Measurements from ENCODE around the gene DIO1. TPM values are rescaled to one million over a fixed set of nuclear protein-coding genes. Genes with fewer than 3 reads are reported as not detected.

Gene DIO1
- total RNA-seq, 1 experiment from 2014 or later, result 0.28 TPM

- no peaks in the 10 kb centered on the region for H3K27me3 ChIP-seq (ENCODE audit: control insufficient read depth, insufficient read depth, low read length)
- in situ Hi-C loops (cut with HindIII; ENCODE audit: low pct_unique_long_range_greater_than_20kb, low sequenced_read_pairs) (no loop called here), intact Hi-C loops (cut with micrococcal nuclease; ENCODE audit: unreplicated experiment) (no loop called here)
- no peaks in the 10 kb centered on the region for H3K36me3 ChIP-seq (ENCODE audit: control insufficient read depth, insufficient read depth, low read length)
- DNase-seq (ENCODE audit: low read depth, low spot score), result no peak
- no TSS peak for BruUV-seq (replicated peaks)
- POLR2A ChIA-PET, result no interaction called here
- H3K4me1 ChIP-seq (ENCODE audit: control insufficient read depth, insufficient read depth, low read length), result no peaks in the 10 kb centered on the region
- no peaks in the 10 kb centered on the region for H3K9me3 ChIP-seq (ENCODE audit: control insufficient read depth, insufficient read depth, low read depth, low read length)
- H3K4me3 ChIP-seq (ENCODE audit: low read depth in 2 of 2, low read length in 2 of 2), result no peak overlapping the region
- CTCF ChIA-PET, result no interaction called here
- ATAC-seq, result no peak
- H3K27ac ChIP-seq (ENCODE audit: low read length), result no peak overlapping the region
- no peak for TF ChIP-seq REST (IDR thresholded peaks at IDR 0.05; ENCODE audit: insufficient read depth in 1 of 2, low read depth in 2 of 2, low read length in 1 of 2)
- TF ChIP-seq TCF7L2 (IDR thresholded peaks at IDR 0.05; ENCODE audit: low read depth, low read length), result no peak
- TF ChIP-seq SIN3A (IDR thresholded peaks at IDR 0.05; ENCODE audit: borderline replicate concordance, insufficient read depth, low read depth, low read length), result no peak
- no peak for TF ChIP-seq POLR2AphosphoS5 (IDR thresholded peaks at IDR 0.05; ENCODE audit: low read depth, low read length)
- no peak for TF ChIP-seq CTCF (IDR thresholded peaks at IDR 0.05)
These were observed 8.5 kb downstream of the DIO1 start for GRCh38 chr1:53902235-53903138.

GRCh38 chr1:53905509-53905908, 11.5 kb downstream of the DIO1 start:
- no peak for DNase-seq (ENCODE audit: low read depth, low spot score)
- ATAC-seq, result no peak
- in situ Hi-C loops (cut with HindIII; ENCODE audit: low pct_unique_long_range_greater_than_20kb, low sequenced_read_pairs), result no loop called here
- TF ChIP-seq SIN3A (IDR thresholded peaks at IDR 0.05; ENCODE audit: borderline replicate concordance, insufficient read depth, low read depth, low read length) (no peak), TCF7L2 (IDR thresholded peaks at IDR 0.05; ENCODE audit: low read depth, low read length) (no peak), REST (IDR thresholded peaks at IDR 0.05; ENCODE audit: insufficient read depth in 1 of 2, low read depth in 2 of 2, low read length in 1 of 2) (no peak), CTCF (IDR thresholded peaks at IDR 0.05) (no peak), POLR2AphosphoS5 (IDR thresholded peaks at IDR 0.05; ENCODE audit: low read depth, low read length) (no peak)
- Histone ChIP-seq H3K27me3 (ENCODE audit: control insufficient read depth, insufficient read depth, low read length) (no peaks in the 10 kb centered on the region), H3K27ac (ENCODE audit: low read length) (no peak overlapping the region), H3K4me3 (ENCODE audit: low read depth in 2 of 2, low read length in 2 of 2) (no peak overlapping the region), H3K4me1 (ENCODE audit: control insufficient read depth, insufficient read depth, low read length) (no peaks in the 10 kb centered on the region), H3K9me3 (ENCODE audit: control insufficient read depth, insufficient read depth, low read depth, low read length) (no peaks in the 10 kb centered on the region), H3K36me3 (ENCODE audit: control insufficient read depth, insufficient read depth, low read length) (no peaks in the 10 kb centered on the region)
- POLR2A ChIA-PET, result no interaction called here
- no TSS peak for BruUV-seq (replicated peaks)
- intact Hi-C loops (cut with micrococcal nuclease; ENCODE audit: unreplicated experiment), result no loop called here
- CTCF ChIA-PET, result no interaction called here

Measured in Panc1 (cell line).